Limb (tissue), 2 donors: Measurements from ENCODE around the gene MRM3.
"Not testable (repeated sequence)": the region's sequence is repeated elsewhere in the genome, so short reads cannot be mapped to it uniquely, and the experiment has no call there.

ENCODE experiments used
- DNase-seq, 2 donors: peaks; one replicate each; pipeline ENCODE4 v3.0.0-alpha.2; 2016; ENCODE audit errors: extremely low spot score in 2 of 2

The MRM3 gene, protein sequence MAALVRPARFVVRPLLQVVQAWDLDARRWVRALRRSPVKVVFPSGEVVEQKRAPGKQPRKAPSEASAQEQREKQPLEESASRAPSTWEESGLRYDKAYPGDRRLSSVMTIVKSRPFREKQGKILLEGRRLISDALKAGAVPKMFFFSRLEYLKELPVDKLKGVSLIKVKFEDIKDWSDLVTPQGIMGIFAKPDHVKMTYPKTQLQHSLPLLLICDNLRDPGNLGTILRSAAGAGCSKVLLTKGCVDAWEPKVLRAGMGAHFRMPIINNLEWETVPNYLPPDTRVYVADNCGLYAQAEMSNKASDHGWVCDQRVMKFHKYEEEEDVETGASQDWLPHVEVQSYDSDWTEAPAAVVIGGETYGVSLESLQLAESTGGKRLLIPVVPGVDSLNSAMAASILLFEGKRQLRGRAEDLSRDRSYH

DNA sequence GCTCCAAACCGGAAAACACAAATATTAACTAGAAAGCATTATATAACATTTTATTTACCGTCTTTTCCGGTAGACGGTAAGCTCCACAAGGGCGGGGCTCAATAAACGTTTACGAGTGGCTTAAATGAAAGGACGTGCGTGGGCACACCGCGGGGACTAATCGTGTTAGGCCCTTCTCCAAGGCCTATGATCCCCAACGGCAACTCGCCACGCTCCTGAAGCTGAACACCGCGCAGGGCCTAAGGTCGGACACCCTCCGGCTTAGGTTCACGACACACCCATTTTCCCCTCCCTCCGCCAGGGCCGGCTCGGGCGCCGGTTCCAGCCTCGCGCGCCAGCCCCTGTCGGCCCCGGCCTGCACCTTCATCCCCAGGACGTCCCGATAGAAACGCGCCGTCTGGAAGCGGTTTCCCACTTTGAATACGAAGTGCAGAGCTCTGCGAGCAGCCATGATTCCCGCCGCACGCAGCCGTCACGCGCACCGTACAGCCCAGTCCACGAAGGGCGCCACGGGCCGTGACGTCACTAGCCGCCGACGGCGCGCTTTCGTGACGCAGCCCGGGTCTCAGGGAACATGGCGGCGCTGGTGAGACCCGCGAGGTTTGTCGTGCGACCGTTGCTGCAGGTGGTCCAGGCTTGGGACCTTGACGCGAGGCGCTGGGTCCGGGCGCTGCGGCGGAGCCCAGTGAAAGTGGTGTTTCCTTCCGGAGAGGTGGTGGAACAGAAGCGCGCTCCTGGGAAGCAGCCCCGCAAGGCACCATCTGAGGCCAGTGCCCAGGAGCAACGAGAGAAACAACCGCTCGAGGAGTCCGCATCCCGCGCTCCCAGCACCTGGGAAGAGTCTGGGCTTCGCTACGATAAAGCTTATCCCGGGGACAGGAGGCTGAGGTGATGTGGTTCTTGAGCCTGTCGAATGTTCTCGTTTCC is at the start of gene MRM3, which contains the start of gene GLOD4:
Gene MRM3, plus strand, starts transcription at position 549 of the 927 bp plus-strand sequence. Its CDS starts 26 bp downstream, at position 575.
Gene GLOD4, minus strand, starts transcription at position 476 of the 927 bp plus-strand sequence. Its CDS starts 25 bp downstream, at position 451.
- DNase-seq, result peak; percentile 92 to 98

DNA sequence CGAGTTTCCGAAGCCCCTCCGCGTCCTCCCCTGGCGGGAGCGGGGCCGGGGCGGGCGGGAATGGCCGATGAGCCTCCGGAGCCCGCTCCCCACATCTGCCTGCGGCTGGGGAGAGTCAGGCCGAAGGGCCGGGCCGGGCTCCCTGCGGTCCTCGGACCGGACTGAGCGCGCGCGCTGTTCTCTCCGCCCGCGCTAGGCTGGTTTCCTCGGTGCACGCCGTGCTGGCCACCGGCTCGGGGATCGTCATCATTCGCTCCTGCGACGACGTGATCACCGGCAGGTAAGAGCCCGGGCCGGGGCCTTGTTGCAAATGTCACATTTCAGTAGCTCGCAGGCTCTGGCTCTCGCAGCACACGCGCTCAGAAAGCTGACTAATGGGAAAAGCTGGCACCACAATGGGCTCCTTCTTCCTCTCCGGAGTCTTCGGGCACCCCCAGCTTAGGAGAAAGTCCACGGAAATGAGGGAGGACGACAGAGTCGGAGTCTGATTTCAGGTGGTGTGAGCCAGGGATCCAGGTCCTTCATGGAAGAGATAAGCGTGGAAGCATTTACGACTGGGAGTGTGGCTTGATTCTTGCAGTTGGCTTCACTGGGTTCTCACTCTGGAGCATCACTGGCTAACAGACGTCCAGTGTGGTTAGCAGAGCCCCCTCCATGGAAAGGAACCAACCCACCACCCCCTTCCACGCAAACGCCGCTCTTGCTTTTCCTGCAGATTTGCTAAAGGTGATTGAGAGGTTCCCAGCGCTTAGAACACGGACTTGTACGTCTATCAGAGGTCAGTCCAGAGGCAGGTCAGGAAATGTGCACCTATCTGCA is 49.0 kb upstream of the MRM3 start:
- peak in 1 of 2 donors; percentile 59 for DNase-seq

DNA sequence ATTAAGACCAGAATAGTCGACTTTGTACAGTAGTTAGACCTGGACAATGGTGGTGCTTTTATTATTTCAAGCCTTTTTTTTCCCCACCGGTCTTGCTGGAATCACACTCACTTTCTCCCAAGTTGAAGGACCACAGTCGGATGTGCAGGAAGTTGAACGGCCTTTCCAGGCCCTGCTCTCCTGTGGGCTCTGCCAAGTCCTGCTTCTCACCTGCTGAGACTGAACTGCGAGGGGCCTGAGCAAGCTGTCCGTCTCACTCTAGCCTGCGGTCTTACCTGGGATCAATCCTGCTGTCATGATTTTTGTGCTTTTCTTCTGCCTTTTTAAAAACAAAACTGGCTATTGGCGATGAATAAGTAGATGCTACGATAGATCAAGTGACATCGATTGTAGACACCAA is 48.4 kb upstream of the MRM3 start:
- no peak for DNase-seq

DNA sequence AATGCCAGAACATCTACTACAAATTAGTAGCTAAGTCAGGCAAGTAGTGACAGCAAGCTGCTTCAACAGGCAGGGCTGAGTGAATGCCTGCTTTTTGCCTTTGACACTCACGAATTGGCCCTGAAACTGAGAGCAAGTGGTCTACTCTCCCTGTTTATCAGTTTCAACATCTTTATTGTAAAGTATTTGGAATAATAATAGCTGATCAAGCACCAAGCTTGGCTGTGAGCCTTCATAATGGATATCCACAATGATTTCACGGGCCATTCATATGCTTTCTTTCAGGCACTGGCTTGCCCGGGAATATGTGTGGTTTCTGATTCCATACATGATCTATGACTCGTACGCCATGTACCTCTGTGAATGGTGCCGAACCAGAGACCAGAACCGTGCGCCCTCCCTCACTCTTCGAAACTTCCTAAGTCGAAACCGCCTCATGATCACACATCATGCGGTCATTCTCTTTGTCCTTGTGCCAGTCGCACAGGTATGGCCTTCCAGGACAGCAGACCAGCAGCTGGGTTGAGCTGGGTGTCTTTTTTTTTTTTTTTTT is 44.5 kb upstream of the MRM3 start:
- DNase-seq, result no peak

DNA sequence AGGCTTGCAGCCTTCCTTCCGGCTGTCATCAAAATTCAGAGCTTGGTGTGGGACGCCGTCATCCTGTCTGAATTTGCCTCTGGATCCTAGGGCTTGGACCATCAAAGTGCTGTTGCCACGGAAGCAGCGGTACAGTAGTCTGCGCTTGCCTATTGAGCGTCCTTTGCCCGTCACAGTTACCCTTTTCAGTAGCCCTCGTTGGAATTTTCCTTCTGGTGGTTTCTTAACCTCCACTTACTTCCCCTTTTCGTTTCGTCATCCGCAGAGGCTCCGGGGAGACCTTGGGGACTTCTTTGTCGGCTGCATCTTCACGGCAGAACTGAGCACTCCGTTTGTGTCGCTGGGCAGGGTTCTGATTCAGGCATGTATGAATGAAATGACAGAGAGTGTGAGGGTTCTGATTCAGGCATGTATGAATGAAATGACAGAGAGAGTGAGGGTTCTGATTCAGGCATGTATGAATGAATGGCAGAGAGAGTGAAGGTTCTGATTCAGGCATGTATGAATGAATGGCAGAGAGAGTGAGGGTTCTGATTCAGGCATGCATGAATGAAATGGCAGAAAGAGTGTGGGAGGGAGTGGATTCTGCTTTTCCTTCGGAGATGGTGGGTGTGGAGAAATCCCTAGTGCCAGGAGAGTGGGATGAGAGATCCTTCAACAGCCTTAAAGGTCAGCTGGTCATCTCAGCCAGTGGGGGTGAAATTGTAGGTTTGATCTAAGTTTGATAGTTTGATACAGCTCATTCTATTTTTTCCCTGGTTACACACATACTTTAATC is 41.7 kb upstream of the MRM3 start:
- no peak for DNase-seq

DNA sequence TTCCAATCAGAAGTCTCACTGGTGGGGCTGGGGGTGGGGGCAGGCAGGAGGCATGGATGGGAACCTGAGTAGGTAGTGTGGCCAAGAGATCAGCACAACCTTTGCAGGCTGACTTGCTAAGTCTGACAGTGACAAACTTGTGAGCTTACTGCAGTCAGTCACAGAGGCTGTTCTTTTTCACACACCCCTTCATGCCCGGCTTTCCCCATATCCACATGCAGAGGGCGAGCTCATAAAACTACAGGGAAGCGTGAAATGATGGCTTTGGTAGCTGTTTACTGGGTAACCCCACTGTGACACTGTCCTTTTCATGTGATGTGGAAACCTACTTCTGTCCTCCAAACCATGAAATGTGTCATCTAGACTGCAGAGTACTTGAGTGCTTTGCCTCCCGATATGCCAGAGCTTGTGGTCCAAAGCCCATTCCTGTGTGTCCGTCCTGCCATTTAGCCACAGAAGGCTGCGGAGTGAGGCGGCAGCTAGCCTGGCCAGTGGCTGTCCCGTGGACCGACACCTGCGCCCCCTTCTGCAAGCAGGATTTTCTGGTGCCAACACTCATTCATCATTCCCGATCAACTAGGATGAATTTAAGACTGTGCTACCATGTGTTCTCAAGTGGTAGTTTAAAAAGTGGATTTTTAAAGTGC is 39.9 kb upstream of the MRM3 start:
- no peak for DNase-seq

DNA sequence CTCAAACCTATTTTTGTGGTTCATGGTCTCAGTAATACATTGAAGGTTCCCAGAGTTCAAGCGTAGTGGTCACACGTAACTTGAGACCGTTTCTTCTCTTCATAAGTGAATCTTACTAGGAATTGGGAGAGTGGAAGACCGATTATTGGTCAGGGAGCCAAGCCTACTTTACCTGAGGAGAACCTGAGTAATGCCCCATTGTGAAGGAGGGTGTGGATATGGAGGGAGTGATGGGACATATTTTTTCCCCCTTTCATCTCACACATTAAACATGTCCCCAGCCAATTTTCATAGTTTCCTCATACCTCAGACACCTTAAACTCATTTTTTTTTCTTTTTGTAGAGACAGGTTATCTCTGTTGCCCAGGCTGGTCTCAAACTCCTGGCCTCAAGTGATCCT is 39.0 kb upstream of the MRM3 start:
- DNase-seq, result no peak

DNA sequence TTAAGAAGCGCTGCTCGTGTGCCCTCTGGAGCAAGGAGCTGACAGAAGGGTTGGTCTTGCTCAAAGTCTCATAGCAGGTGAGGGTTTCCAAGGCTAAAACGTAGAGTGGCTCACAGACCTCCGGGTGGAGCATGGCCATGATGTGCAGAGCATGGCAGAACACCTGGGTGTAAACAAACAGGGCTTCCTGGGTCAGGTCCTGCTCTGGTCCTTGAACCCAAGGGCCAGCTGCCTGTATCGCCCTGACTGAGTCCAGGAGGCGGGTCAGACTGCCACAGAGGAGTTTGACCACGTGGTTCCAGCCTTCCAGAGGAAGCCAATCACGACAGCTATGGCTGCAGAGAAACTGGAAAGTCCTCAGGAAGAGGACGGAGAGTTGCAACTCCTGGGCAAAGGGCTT is 37.2 kb upstream of the MRM3 start:
- DNase-seq, result no peak

DNA sequence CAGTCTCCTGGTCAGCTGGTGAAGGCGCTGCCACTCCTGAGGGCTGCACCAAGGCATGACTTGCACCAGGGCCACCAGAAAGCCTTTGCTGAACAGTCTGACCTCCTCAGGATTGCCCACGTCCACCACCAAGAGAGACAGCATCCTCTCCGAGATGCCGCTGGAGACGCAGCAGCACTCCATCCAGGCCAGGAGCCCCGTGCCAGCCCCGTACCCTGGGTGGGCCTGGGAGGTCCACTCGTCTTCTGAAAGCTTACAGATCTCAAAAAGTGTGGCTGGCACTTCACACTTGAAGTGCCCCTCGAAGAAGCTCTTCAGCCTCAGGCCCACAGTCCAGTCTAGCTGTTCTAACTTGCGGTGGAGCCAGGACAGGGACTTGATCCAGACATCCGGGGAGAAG is 36.7 kb upstream of the MRM3 start:
- no peak for DNase-seq

DNA sequence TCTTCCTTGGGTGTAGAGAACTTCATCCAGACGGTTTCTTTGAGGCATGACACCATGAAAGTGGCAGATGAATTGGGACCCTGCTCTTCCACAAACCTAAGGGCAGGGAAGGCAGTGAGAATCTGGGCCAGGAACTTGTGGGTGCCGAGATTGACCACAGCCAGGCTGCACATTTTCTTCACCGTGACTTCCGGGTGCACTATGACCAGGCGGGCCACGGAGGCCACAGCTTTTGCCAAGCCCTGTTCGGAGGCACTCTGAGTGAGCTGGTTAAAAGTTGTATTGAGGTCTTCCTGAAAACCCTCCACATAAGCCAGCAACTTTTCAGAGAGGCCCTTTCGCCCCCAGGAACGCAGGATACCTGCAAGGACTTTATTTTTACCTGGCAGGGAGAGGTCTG is 36.0 kb upstream of the MRM3 start:
- no peak for DNase-seq

DNA sequence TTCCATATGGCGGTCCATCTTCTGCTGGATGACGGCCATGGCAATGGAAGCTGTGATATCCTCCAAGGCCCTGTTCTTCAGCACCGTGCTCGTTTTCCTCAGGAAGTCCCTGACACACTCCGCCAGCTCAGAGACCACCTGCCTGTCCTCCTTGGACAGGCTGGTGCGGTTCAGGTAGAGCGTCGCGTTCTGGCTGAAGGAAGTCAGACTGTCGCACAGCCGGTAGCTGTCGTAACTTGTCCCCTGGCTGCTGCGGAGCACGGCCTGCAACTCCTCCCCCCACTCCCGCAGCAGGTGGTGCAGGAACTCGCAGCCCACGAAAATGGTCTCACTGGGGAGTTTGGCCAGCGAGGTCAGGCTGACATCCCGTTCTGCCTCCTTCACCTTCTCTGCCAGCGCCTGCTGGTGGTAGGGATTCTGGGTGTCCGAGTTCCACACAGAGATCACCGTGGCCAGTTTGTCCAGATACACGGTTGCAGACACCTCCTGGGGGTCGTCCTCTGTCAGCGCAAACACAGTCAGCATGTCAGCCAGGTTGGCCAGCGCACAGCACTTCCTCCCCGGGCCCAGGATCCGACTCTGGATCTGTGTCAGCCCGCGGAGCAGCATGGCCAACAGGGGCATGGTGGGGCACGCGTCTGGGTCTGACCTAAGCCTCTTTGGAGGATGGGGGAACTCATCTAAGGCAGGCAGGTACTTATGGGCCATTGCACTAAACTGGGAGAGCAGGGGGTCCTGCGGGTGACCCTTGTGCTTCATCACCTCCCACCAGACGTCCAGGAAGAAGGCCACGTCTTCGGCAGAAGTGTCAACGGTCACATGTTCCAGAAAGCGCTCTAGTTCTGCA is 35.1 kb upstream of the MRM3 start:
- DNase-seq, result no peak

DNA sequence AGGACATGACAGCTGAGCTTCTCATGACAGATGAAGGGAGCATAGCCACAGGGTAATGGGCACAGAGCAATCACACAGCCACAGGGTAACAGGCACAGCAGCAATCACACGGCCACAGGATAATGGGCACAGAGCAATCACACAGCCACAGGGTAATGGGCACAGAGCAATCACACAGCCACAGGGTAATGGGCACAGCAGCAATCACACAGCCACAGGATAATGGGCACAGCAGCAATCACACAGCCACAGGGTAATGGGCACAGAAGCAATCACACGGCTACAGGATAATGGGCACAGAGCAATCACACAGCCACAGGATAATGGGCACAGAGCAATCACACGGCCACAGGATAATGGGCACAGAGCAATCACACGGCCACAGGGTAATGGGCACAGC is 33.5 kb upstream of the MRM3 start:
- DNase-seq, result not testable (repeated sequence)

DNA sequence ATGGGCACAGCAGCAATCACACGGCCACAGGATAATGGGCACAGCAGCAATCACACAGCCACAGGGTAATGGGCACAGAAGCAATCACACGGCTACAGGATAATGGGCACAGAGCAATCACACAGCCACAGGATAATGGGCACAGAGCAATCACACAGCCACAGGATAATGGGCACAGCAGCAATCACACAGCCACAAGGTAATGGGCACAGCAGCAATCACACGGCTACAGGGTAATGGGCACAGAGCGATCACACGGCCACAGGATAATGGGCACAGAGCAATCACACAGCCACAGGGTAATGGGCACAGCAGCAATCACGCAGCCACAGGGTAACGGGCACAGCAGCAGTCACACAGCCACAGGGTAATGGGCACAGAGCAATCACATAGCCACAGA is 32.8 kb upstream of the MRM3 start:
- DNase-seq, result not testable (repeated sequence)

DNA sequence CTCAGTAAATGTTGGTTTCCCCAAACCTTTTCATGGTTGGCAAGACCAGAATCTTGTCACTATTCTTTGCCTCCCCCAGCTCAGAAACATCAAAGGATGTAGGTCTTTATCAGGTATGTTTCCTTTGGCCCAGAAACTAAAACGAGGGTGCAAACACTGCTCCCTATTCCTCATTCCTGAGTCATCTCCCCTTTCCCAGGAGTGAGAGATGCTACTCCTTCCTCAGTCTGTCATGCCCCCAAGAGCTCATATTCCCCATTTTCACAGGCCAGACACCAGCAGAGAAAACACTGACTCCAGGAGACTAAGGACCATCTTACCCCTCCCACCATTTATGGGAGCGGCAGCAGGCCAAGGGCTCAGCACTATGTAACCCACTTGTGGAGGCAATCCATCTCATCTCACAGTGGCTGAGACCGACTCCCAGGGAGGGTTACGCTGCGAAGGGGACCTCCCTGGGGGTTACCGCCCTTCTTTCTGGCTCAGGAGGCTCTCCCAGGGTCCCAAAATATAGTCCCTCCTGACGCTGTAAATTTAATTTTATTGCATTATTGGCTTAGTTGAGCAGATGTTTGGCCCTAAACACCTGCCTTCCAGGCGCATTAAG is 31.6 kb upstream of the MRM3 start:
- DNase-seq, result no peak

DNA sequence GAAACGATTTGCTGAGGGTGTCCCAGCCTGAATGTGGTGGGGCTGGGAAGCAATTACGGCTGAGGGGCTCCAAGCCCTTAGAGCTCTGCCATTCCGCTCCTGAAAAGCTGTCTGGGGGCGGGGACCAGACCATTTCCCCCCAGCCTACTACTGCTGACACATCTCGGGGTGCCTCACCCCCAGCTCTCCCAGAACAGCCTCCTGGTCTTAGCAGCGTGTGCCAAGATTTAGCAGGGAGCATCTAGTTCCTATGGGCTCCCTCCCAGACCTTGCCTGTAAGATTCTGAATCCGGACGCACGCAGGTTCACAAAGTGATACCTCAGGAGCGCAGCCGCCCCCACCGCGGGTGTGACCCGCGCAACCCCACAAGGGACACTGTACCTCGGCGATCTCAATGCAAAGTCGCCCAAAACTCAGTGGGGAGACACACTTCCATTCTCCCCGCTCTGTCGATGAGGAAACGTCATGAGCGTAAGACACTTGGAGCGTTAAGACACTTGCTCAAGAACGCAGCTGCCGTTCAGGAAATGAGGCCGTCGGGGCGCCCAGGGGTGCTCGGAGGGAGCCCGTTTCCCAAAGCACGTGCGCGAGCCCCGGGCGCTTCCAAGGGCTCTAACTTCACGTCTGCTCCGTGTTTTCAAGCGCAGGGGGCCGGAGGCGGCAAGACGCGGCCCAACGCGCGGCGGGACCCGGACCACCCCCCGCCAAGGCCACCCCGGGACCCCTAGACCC is 30.7 kb upstream of the MRM3 start:
- peak in 1 of 2 donors; percentile 41 for DNase-seq

DNA sequence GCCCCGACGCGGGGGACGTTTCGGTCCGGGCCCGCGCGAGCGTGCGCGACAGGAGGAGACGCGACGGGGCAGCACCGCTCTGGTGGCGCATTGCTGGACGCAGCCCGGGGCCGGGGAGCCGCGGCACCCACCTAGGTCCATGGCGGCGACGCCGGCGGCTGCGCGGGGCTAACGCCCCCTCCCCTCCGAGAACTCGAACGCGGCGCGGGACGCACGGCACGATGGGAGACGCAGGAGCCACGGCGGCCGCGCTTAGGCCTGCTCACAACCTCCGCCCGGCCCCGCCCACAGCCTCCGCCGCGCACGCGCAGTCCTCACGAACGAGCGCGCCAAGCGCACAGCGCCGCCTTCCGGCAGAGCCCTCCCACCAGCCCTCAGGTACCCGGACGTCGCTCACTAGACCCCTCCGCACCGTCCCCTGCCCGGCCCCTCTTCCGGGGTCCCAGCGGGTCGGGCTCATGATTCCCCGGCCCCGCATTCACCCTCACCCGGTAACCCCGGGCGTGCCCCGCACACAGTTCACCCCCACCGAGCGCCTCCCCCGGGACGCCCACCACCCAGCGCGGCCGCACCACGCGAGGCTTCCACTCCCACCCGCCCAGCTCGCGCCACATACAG is 30.0 kb upstream of the MRM3 start, which contains the start of gene GEMIN4:
Gene GEMIN4, minus strand, starts transcription at position 263 of the 618 bp plus-strand sequence. Its CDS starts 122 bp downstream, at position 141.
- DNase-seq, result peak; percentile 93 to 99

DNA sequence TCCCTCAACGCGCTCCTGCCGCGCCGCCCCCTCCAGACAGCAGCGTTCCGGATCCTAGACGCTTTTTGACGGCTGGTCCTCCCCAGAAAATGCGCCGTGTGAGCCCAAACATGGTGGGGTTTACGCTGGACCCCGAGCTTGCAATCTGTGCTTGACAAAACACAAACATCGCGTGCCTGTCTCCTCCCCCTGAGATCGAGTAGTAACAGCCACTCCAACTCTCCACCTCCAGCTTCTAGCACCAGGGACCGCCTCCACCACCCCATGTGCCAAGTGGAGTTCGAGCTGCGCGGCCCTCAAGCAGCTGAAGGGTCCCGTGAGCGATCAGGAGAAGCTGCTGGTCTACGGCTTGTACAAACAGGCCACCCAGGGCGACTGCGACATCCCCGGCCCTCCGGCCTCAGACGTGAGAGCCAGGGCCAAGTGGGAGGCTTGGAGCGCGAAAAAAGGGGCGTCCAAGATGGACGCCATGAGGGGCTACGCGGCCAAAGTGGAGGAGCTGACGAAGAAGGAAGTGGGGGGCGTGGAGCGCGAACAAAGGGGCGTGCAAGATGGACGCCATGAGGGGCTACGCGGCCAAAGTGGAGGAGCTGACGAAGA is 29.4 kb upstream of the MRM3 start:
- DNase-seq, result peak; percentile 65 to 75
